HL-60/S4 treated with retinoic acid at 250 ng/mL for 4 days and 3 days (cell line): ENCODE results near the gene SFI1.

Experiments
- in situ Hi-C: fragments of 300-500 bp; cut with MboI; formaldehyde crosslinking; loops from 2 replicates; pipeline ENCODE4 v1.7.0; 2022; ENCODE audit warnings: low sequenced_read_pairs

Gene SFI1

GRCh38 chr22:31630331-31631329 is 134.3 kb downstream of the SFI1 start:
- in situ Hi-C loops = no loop called here

- in situ Hi-C loops = no loop called here
These were observed 135.1 kb downstream of the SFI1 start for GRCh38 chr22:31631436-31631835.

- in situ Hi-C loops = no loop called here
These were observed 139.4 kb downstream of the SFI1 start for GRCh38 chr22:31635638-31636306.

GRCh38 chr22:31637447-31637890 is 141.1 kb downstream of the SFI1 start:
- in situ Hi-C loops = no loop called here

- in situ Hi-C loops = no loop called here
These were observed 141.7 kb downstream of the SFI1 start for GRCh38 chr22:31637891-31638618.

- in situ Hi-C loops = no loop called here
These were observed 143.2 kb downstream of the SFI1 start for GRCh38 chr22:31639436-31640039.

GRCh38 chr22:31646186-31647019 is 150.1 kb downstream of the SFI1 start:
- in situ Hi-C loops = no loop called here

GRCh38 chr22:31647066-31647465 is 150.7 kb downstream of the SFI1 start:
- in situ Hi-C loops = no loop called here

- in situ Hi-C loops = no loop called here
These were observed 151.4 kb downstream of the SFI1 start for GRCh38 chr22:31647523-31648320.

- in situ Hi-C loops = loop anchor here (25.0 kb wide), 1 partner anchor 312 kb away; no protein-coding TSS in a partner anchor
These were observed 154.1 kb downstream of the SFI1 start for GRCh38 chr22:31650391-31650790.

- in situ Hi-C loops = loop anchor here (25.0 kb wide), 1 partner anchor 311 kb away; no protein-coding TSS in a partner anchor
These were observed 155.3 kb downstream of the SFI1 start for GRCh38 chr22:31651664-31652063.

GRCh38 chr22:31652088-31652487 is 155.8 kb downstream of the SFI1 start:
- in situ Hi-C loops = loop anchor here (25.0 kb wide), 1 partner anchor 310 kb away; no protein-coding TSS in a partner anchor

- in situ Hi-C loops = loop anchor here (25.0 kb wide), 1 partner anchor 309 kb away; no protein-coding TSS in a partner anchor
These were observed 156.8 kb downstream of the SFI1 start for GRCh38 chr22:31652911-31653684.

- in situ Hi-C loops = loop anchor here (25.0 kb wide), 1 partner anchor 308 kb away; no protein-coding TSS in a partner anchor
These were observed 157.6 kb downstream of the SFI1 start for GRCh38 chr22:31653944-31654343.

- in situ Hi-C loops = loop anchor here (25.0 kb wide), 1 partner anchor 308 kb away; no protein-coding TSS in a partner anchor
These were observed 158.1 kb downstream of the SFI1 start for GRCh38 chr22:31654408-31654807.

GRCh38 chr22:31659246-31659645 is 162.9 kb downstream of the SFI1 start:
- in situ Hi-C loops = loop anchor here (25.0 kb wide), 1 partner anchor 303 kb away; no protein-coding TSS in a partner anchor

- in situ Hi-C loops = loop anchor here (25.0 kb wide), 1 partner anchor 301 kb away; no protein-coding TSS in a partner anchor
These were observed 164.6 kb downstream of the SFI1 start for GRCh38 chr22:31660860-31661341.
